Measurements from ENCODE around the gene SPATA24. TPM values are rescaled to one million over a fixed set of nuclear protein-coding genes. Genes with fewer than 3 reads are reported as not detected.

The SPATA24 gene
- total RNA-seq, 1 experiment from 2014 or later, result 6.5 TPM

- no peaks in the 10 kb centered on the region for H4K20me1 ChIP-seq (ENCODE audit: insufficient read depth)
- BruUV-seq (replicated peaks), result no TSS peak
- no peaks in the 10 kb centered on the region for H3K79me2 ChIP-seq (ENCODE audit: low read depth)
- no peak overlapping the region for H2AFZ ChIP-seq
- H3K36me3 ChIP-seq (ENCODE audit: low read depth), result no peaks in the 10 kb centered on the region
- no peaks in the 10 kb centered on the region for H3K9me2 ChIP-seq (ENCODE audit: insufficient read depth)
- no peak overlapping the region for H3K4me3 ChIP-seq
- intact Hi-C loops (cut with micrococcal nuclease; ENCODE audit: unreplicated experiment), result no loop called here
- H3K9me3 ChIP-seq (ENCODE audit: insufficient read depth, low read depth), result no peaks in the 10 kb centered on the region
- ChIA-PET POLR2A (ENCODE audit: unreplicated experiment) (interaction anchor here (0.6 kb wide), 1 partner anchor 846 kb away, joined by 6 read pairs; no protein-coding TSS in a partner anchor), CTCF (no interaction called here)
- no peak overlapping the region for H3K4me2 ChIP-seq
- no peaks in the 10 kb centered on the region for H3K27me3 ChIP-seq (ENCODE audit: insufficient read depth, low read depth)
- H3F3A ChIP-seq (ENCODE audit: insufficient read depth, low read depth), result peaks cover 8% of the 10 kb centered on the region; the same call in 1 of the 2 replicates
- H3K27ac ChIP-seq, result no peak overlapping the region
- H3K4me1 ChIP-seq (replicated peaks; ENCODE audit: insufficient read depth), result peaks cover 9% of the 10 kb centered on the region
- no peak for TF ChIP-seq EZH2 (IDR thresholded peaks at IDR 0.05; ENCODE audit: low read depth)
- no peak for TF ChIP-seq CTCF (conservative IDR thresholded peaks at IDR 0.05)
- DNase-seq, result no peak
These were observed 4.3 kb upstream of the SPATA24 start for GRCh38 chr5:139408191-139408590.

GRCh38 chr5:139407517-139407916, 3.6 kb upstream of the SPATA24 start:
- DNase-seq, result no peak
- Histone ChIP-seq H3K27me3 (ENCODE audit: insufficient read depth, low read depth) (no peaks in the 10 kb centered on the region), H4K20me1 (ENCODE audit: insufficient read depth) (no peaks in the 10 kb centered on the region), H3K4me2 (no peak overlapping the region), H3F3A (ENCODE audit: insufficient read depth, low read depth) (peaks cover 8% of the 10 kb centered on the region; the same call in 1 of the 2 replicates), H3K79me2 (ENCODE audit: low read depth) (no peaks in the 10 kb centered on the region), H3K4me3 (no peak overlapping the region), H3K36me3 (ENCODE audit: low read depth) (no peaks in the 10 kb centered on the region), H3K9me2 (ENCODE audit: insufficient read depth) (no peaks in the 10 kb centered on the region), H3K9me3 (ENCODE audit: insufficient read depth, low read depth) (no peaks in the 10 kb centered on the region), H3K4me1 (replicated peaks; ENCODE audit: insufficient read depth) (peaks cover 15% of the 10 kb centered on the region), H3K27ac (no peak overlapping the region), H2AFZ (no peak overlapping the region)
- CTCF ChIA-PET, result no interaction called here
- intact Hi-C loops (cut with micrococcal nuclease; ENCODE audit: unreplicated experiment), result no loop called here
- TF ChIP-seq CTCF (conservative IDR thresholded peaks at IDR 0.05) (no peak), EZH2 (IDR thresholded peaks at IDR 0.05; ENCODE audit: low read depth) (no peak)
- POLR2A ChIA-PET (ENCODE audit: unreplicated experiment), result no interaction called here
- BruUV-seq (replicated peaks), result no TSS peak

- no TSS peak for BruUV-seq (replicated peaks)
- Histone ChIP-seq H3K4me3 (no peak overlapping the region), H3K36me3 (ENCODE audit: low read depth) (no peaks in the 10 kb centered on the region), H3K9me2 (ENCODE audit: insufficient read depth) (no peaks in the 10 kb centered on the region), H3K4me2 (no peak overlapping the region), H3F3A (ENCODE audit: insufficient read depth, low read depth) (peaks cover 8% of the 10 kb centered on the region; the same call in 1 of the 2 replicates), H3K27ac (no peak overlapping the region), H3K79me2 (ENCODE audit: low read depth) (no peaks in the 10 kb centered on the region), H3K27me3 (ENCODE audit: insufficient read depth, low read depth) (no peaks in the 10 kb centered on the region), H3K9me3 (ENCODE audit: insufficient read depth, low read depth) (no peaks in the 10 kb centered on the region), H4K20me1 (ENCODE audit: insufficient read depth) (no peaks in the 10 kb centered on the region), H2AFZ (no peak overlapping the region), H3K4me1 (replicated peaks; ENCODE audit: insufficient read depth) (peaks cover 15% of the 10 kb centered on the region)
- intact Hi-C loops (cut with micrococcal nuclease; ENCODE audit: unreplicated experiment), result no loop called here
- ChIA-PET CTCF (interaction anchor here (0.8 kb wide), 1 partner anchor 16 kb away, joined by 3 read pairs; no protein-coding TSS in a partner anchor), POLR2A (ENCODE audit: unreplicated experiment) (no interaction called here)
- TF ChIP-seq CTCF (conservative IDR thresholded peaks at IDR 0.05), result no peak
- no peak for TF ChIP-seq EZH2 (IDR thresholded peaks at IDR 0.05; ENCODE audit: low read depth)
- no peak for DNase-seq
These were observed 3.1 kb upstream of the SPATA24 start for GRCh38 chr5:139406963-139407362.
